NCI-H1694 (cell line): ENCODE data around the gene CEP57L1.
"Not testable (repeated sequence)": the region's sequence is repeated elsewhere in the genome, so short reads cannot be mapped to it uniquely, and the experiment has no call there.

ENCODE experiments used
- DNase-seq: peaks from one replicate; lab custom pipeline; 2025; lab: John Stamatoyannopoulos, UW

Gene CEP57L1

GRCh38 chr6:109172101-109172746 is 76.9 kb downstream of the CEP57L1 start:
- DNase-seq, result no peak

- DNase-seq, result no peak
Observed at GRCh38 chr6:109174916-109175315, 79.6 kb downstream of the CEP57L1 start.

GRCh38 chr6:109178921-109179320 is 83.6 kb downstream of the CEP57L1 start:
- DNase-seq, result no peak

GRCh38 chr6:109179507-109179906 is 84.2 kb downstream of the CEP57L1 start:
- no peak for DNase-seq

GRCh38 chr6:109182578-109182977 is 87.3 kb downstream of the CEP57L1 start:
- no peak for DNase-seq

GRCh38 chr6:109183109-109183650 is 87.9 kb downstream of the CEP57L1 start:
- no peak for DNase-seq

- no peak for DNase-seq
Observed at GRCh38 chr6:109184638-109185037, 89.3 kb downstream of the CEP57L1 start.

GRCh38 chr6:109186012-109186411 is 90.7 kb downstream of the CEP57L1 start:
- DNase-seq, result no peak

- peak; percentile 4 for DNase-seq
Observed at GRCh38 chr6:109187399-109188114, 92.2 kb downstream of the CEP57L1 start.

GRCh38 chr6:109188115-109188411 is 92.8 kb downstream of the CEP57L1 start:
- DNase-seq, result no peak

- DNase-seq, result not testable (repeated sequence)
Observed at GRCh38 chr6:109191368-109191767, 96.1 kb downstream of the CEP57L1 start.

GRCh38 chr6:109192865-109193264 is 97.6 kb downstream of the CEP57L1 start:
- DNase-seq, result no peak

GRCh38 chr6:109194880-109195279 is 99.6 kb downstream of the CEP57L1 start:
- no peak for DNase-seq

- no peak for DNase-seq
Observed at GRCh38 chr6:109197061-109197460, 101.8 kb downstream of the CEP57L1 start.

GRCh38 chr6:109202409-109203264 is 107.3 kb downstream of the CEP57L1 start:
- no peak for DNase-seq

GRCh38 chr6:109204511-109204910 is 109.2 kb downstream of the CEP57L1 start:
- no peak for DNase-seq

- no peak for DNase-seq
Observed at GRCh38 chr6:109212683-109213082, 117.4 kb downstream of the CEP57L1 start.
